DOHH2 (cell line): ENCODE measurements around the gene RNF144A.

ENCODE experiments used
- H3F3A ChIP-seq: fragments of 200-600 bp; sonication (generic), shearing (Covaris generic); 2 replicates; pipeline ENCODE4 v1.6.0; 2016; ENCODE audit warnings: antibody characterized with exemption, mild to moderate bottlenecking; ENCODE audit not compliant: control insufficient read depth, insufficient read depth
- H3K27ac ChIP-seq: fragments of 200-600 bp; sonication (generic); 2 replicates; pipeline ENCODE4 v1.5.1; 2014; ENCODE audit warnings: low read depth, mild to moderate bottlenecking, low read length, moderate library complexity
- H3K27me3 ChIP-seq: fragments of 200-600 bp; sonication (generic); 2 replicates; pipeline ENCODE4 v1.6.1; 2014; ENCODE audit warnings: mild to moderate bottlenecking, low read length, mixed read lengths; ENCODE audit not compliant: control insufficient read depth
- H3K36me3 ChIP-seq: fragments of 200-600 bp; sonication (generic); 2 replicates; pipeline ENCODE4 v1.6.1; 2014; ENCODE audit warnings: mild to moderate bottlenecking, low read length, moderate library complexity, mixed read lengths; ENCODE audit not compliant: control insufficient read depth
- H3K4me1 ChIP-seq: fragments of 200-600 bp; sonication (generic); 2 replicates; pipeline ENCODE4 v1.6.1; 2014; ENCODE audit warnings: mild to moderate bottlenecking, low read length, mixed read lengths; ENCODE audit not compliant: control insufficient read depth
- H3K4me2 ChIP-seq: fragments of 200-600 bp; sonication (generic); 2 replicates; pipeline ENCODE4 v1.6.0; 2014; ENCODE audit warnings: mild to moderate bottlenecking, low read length, moderate library complexity
- H3K4me3 ChIP-seq: fragments of 200-600 bp; sonication (generic); 2 replicates; pipeline ENCODE4 v1.5.1; 2014; ENCODE audit warnings: mild to moderate bottlenecking, low read length, mixed read lengths
- H3K79me2 ChIP-seq: fragments of 200-600 bp; sonication (generic); 2 replicates; pipeline ENCODE4 v1.6.1; 2014; ENCODE audit warnings: mild to moderate bottlenecking, low read length, mixed read lengths; ENCODE audit not compliant: control insufficient read depth
- H3K9me2 ChIP-seq: fragments of 200-600 bp; sonication (generic); replicated peaks from 2 replicates; pipeline ENCODE4 v1.6.1; 2014; ENCODE audit warnings: mild to moderate bottlenecking, low read length, mixed read lengths; ENCODE audit not compliant: control insufficient read depth
- H3K9me3 ChIP-seq: fragments of 200-600 bp; sonication (generic); 2 replicates; pipeline ENCODE4 v1.6.1; 2014; ENCODE audit warnings: antibody characterized with exemption, low read length, mixed read lengths; ENCODE audit not compliant: control insufficient read depth, insufficient read depth
- H4K20me1 ChIP-seq: fragments of 200-600 bp; sonication (generic); 2 replicates; pipeline ENCODE4 v1.6.0; 2014; ENCODE audit warnings: low read depth, mild to moderate bottlenecking, antibody characterized with exemption, low read length, moderate library complexity; ENCODE audit not compliant: control insufficient read depth, insufficient read depth
- EZH2phosphoT487 ChIP-seq: fragments of 200-600 bp; sonication (generic); IDR thresholded peaks from 2 replicates; pipeline ENCODE4 v1.6.1; 2017; ENCODE audit warnings: borderline replicate concordance, mild to moderate bottlenecking, antibody characterized with exemption, low read length, moderate library complexity, mixed read lengths
- TF ChIP-seq, protein P1 (sequence below): fragments of 200-600 bp; sonication (generic); IDR thresholded peaks from one replicate; pipeline ENCODE4 v1.5.1; 2014; ENCODE audit warnings: antibody characterized with exemption, mild to moderate bottlenecking, low read depth, low read length; ENCODE audit not compliant: poor library complexity, severe bottlenecking

Gene RNF144A

DNA sequence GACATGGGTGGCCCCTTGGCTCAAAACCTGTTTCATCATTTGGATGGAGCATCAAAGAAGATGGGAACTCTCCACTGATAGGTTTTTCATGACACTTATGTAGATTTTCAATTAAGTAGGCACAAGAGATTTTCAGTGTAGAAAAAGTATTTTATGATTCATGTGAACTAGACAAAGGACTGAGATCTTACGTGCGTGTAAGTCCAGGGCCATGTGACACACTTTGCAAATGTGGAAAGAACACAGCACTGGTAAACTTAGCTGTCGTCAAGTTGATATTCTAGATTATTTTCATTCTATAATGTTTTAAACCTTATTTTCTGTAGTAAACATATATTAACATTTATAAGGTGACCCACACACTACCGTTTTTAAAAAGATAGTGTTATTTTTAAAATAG lies 37.4 kb downstream of the RNF144A start:
- Histone ChIP-seq H3K4me1 (no peaks in the 10 kb centered on the region), H3F3A (no peaks in the 10 kb centered on the region), H3K9me3 (no peaks in the 10 kb centered on the region), H3K4me2 (no peak overlapping the region), H3K4me3 (no peak overlapping the region), H3K79me2 (no peaks in the 10 kb centered on the region), H3K9me2 (no peaks in the 10 kb centered on the region), H3K27ac (no peak overlapping the region), H3K36me3 (no peaks in the 10 kb centered on the region), H4K20me1 (no peaks in the 10 kb centered on the region), H3K27me3 (no peaks in the 10 kb centered on the region)
- TF ChIP-seq, protein P1, sequence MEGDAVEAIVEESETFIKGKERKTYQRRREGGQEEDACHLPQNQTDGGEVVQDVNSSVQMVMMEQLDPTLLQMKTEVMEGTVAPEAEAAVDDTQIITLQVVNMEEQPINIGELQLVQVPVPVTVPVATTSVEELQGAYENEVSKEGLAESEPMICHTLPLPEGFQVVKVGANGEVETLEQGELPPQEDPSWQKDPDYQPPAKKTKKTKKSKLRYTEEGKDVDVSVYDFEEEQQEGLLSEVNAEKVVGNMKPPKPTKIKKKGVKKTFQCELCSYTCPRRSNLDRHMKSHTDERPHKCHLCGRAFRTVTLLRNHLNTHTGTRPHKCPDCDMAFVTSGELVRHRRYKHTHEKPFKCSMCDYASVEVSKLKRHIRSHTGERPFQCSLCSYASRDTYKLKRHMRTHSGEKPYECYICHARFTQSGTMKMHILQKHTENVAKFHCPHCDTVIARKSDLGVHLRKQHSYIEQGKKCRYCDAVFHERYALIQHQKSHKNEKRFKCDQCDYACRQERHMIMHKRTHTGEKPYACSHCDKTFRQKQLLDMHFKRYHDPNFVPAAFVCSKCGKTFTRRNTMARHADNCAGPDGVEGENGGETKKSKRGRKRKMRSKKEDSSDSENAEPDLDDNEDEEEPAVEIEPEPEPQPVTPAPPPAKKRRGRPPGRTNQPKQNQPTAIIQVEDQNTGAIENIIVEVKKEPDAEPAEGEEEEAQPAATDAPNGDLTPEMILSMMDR: no peak
- TF ChIP-seq EZH2phosphoT487: no peak

- Histone ChIP-seq H3K4me3 (no peak overlapping the region), H3K4me1 (no peaks in the 10 kb centered on the region), H3K9me2 (no peaks in the 10 kb centered on the region), H3K9me3 (no peaks in the 10 kb centered on the region), H3K27ac (no peak overlapping the region), H3K36me3 (no peaks in the 10 kb centered on the region), H3K4me2 (no peak overlapping the region), H3K27me3 (no peaks in the 10 kb centered on the region), H3F3A (no peaks in the 10 kb centered on the region), H4K20me1 (no peaks in the 10 kb centered on the region), H3K79me2 (no peaks in the 10 kb centered on the region)
- TF ChIP-seq EZH2phosphoT487: no peak
- TF ChIP-seq, protein P1: no peak
Measured at GRCh38 chr2:6955511-6956136, 38.4 kb downstream of the RNF144A start.

DNA sequence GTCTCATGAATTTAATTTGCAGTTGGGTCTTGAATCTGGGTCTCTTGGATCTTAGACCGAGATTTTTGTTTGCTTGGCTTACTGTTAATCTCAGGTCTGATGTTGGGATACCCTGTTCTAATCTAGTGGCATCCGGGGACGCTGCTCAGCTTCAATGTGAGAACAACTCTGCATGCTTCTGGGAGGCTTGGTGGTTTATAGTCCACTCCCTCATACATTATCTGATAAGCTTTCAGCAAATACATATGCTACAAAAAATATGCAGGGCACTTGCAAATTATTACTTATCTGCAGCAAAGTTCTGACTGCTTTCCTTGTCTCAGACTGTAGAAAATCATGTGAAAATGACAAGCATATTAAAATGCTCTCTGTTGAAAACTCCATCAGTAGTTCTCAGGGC lies 39.4 kb downstream of the RNF144A start:
- H3K79me2 ChIP-seq: no peaks in the 10 kb centered on the region
- H3K36me3 ChIP-seq: no peaks in the 10 kb centered on the region
- no peaks in the 10 kb centered on the region for H4K20me1 ChIP-seq
- no peaks in the 10 kb centered on the region for H3K9me3 ChIP-seq
- no peaks in the 10 kb centered on the region for H3K27me3 ChIP-seq
- H3F3A ChIP-seq: no peaks in the 10 kb centered on the region
- H3K4me3 ChIP-seq: no peak overlapping the region
- no peaks in the 10 kb centered on the region for H3K9me2 ChIP-seq
- H3K4me1 ChIP-seq: no peaks in the 10 kb centered on the region
- H3K27ac ChIP-seq: no peak overlapping the region
- TF ChIP-seq, protein P1: no peak
- TF ChIP-seq EZH2phosphoT487: no peak
- H3K4me2 ChIP-seq: no peak overlapping the region
